Esophagus muscularis mucosa (tissue), 3 donors: Measurements from ENCODE around the gene RIPK3.

Experiments
- CTCF ChIP-seq, 3 experiments: fragments of 200-600 bp in 2 of 3; fragments of 450-650 bp in 1 of 3; sonication (generic) in 2 of 3; IDR thresholded peaks; one replicate each; pipeline ENCODE4 v1.5.1; 2017 to 2019; ENCODE audit warnings: antibody characterized with exemption in 3 of 3, mild to moderate bottlenecking in 2 of 3, moderate library complexity in 1 of 3
- POLR2AphosphoS5 ChIP-seq, 2 donors: sonication (generic); formaldehyde crosslinking; IDR thresholded peaks; one replicate each; pipeline ENCODE4 v1.6.1; 2017; ENCODE audit warnings: antibody characterized with exemption in 2 of 2

- no peak for TF ChIP-seq CTCF (IDR thresholded peaks at IDR 0.05)
- TF ChIP-seq POLR2AphosphoS5 (IDR thresholded peaks at IDR 0.05), result no peak
Measured at GRCh38 chr14:24363401-24363800, 23.6 kb upstream of the RIPK3 start.
